NCI-H510A treated with DMSO at 0.1 percent for 48 hours (cell line): Measurements from ENCODE around the gene OR4P4.

Source experiments
- DNase-seq: peaks from one replicate; lab custom pipeline; 2025; lab: John Stamatoyannopoulos, UW

The OR4P4 gene

DNA sequence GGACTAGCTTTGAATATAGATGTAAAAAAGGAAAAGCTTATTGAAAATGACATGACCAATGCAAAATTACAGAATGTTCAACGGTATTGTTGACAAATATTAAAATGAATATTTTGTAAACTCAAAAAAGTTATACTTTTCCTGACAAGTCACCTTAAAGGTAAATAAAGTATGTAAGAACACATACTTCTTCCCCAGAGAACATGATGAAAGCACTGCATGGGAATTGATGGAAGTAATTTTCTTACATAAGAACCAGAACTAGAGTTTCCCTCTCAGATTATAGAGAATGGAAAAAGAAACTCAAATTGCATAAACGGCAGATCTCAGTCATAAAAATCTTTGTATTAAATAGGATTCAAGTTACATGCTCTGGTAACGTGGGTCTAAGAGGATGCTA is at the start of gene OR4P4:
TSS of gene OR4P4 (plus strand) at position 301 of the 400 bp plus-strand sequence.
- no peak for DNase-seq

- DNase-seq = no peak
Measured at GRCh38 chr11:55607545-55607944, 27.4 kb upstream of the OR4P4 start, which contains the start of gene OR4C11. OR4C11 (minus strand) TSS chr11:55607645; CDS start chr11:55604373, 3,272 bp downstream.

DNA sequence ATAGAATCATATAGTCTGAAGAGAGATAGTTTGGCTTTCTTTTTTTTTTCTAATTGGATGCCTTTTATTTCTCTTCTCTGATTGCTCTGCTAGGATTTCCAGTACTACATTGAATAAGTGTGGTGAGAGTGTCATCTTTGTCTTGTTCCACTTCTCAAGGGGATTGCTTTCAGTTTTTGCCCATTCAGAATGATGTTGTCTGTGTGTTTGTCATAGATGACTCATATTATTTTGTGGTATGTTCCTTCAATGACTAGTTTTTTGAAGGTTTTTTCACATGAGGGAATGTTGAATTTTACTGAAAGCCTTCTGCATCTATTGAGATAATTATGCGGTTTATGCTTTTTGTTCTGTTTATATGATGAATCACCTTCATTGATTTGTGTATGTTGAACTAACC is 10.4 kb upstream of the OR4P4 start:
- DNase-seq = no peak

- DNase-seq = no peak
Measured at GRCh38 chr11:55648027-55648426, 13.1 kb downstream of the OR4P4 start, which contains the start of gene OR4S2. OR4S2 (plus strand) TSS chr11:55648327; CDS start chr11:55650904, 2,577 bp downstream.

DNA sequence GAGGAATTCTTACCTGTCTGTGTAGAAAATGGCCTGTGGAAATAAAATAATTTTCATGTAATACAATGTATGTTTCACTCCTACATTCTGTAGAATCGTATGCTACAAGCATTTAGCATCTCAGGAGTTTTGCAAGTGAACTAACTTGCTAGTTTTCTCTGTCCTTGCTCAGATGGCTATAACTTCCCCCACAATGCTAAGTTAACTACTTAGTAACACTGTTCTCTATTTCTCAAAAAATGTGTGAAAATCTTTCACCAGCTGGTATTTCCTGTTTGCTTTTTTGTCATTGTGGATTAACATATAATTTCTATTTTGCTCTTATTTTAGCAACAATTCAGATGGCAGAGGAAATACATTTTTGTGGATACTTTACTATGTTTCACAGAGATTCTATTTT is 17.6 kb downstream of the OR4P4 start:
- no peak for DNase-seq

DNA sequence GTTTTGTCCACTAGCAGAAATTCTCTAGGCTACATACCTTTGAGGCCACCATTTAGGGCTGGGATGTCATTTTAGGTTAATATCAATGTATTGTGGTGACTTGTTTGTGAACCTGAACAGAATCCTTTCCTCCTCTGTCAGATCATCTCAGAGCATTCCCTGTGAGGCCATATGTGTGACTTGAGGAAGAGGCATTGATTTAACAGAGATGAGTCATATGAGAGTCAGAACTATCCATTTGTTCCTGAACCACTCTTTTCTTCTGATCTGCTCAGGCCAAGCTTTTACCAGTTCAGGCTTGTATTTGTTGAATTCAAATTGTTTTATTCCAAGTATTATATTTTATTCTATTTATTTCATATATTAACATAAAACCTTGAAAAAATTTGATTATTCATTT is 20.2 kb downstream of the OR4P4 start:
- DNase-seq = no peak

DNA sequence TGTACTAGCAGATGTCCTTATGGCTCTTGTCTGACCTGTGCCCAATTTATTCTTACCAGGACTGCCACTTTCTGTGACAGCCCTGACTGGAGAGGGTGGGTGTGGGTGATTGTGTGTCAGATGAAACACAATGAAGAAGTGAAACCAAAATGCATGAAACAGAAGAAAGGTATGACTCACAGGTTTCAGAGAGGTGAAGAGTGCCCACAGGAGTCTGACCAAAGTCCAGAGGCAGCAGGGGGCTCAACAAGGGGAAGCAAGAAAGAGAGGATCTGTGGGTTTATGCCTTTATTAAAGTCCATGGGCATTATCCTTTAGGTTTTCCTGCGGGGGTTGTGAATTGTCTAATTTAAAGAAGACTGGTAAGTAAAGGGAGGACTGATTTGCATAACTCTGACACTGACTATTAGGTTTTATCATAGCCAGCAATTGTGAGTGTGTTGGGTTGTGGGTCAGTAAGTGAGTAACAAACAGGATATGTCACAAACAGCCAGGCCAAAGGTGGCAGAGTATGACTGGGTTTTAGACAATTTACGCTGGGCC is 23.2 kb downstream of the OR4P4 start:
- DNase-seq = no peak

DNA sequence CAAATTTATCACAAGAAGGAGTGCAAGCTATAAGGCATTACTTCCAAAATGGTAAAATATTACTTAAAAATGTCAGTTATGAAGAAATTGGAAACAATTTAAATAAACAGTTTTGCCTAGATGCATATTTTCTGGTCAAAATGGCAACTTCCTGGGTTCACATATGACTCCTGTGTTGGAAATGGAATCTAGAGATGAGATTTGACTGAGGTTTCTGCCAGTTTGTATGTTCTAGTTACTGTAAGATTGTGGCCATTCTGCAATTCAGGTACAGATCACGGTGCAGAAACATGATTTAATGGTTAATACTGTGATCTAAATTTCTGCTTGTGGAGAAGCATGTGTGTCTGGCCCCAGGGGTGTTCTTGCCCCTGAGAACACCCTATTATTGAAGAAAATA is 23.7 kb downstream of the OR4P4 start:
- DNase-seq = no peak

DNA sequence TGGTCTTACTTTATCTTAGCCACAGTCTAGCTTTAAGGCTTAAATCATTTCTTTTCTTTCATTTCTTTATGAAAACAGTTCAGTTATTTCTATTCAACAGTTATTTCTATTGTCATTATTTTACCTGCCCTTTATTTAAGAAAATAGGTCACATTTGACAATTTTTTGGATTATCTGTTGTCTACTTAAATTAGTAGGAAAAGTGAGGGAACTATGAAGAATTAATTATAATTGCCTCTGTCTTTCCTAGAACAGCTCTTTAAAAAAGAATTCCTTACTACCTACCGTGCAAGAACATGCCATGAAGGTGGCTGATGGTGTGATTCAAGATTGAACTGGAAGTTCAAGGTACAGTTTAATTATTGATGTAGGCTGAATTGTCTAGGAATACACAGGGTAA is 27.0 kb downstream of the OR4P4 start, which contains the start of gene OR4C6:
TSS of gene OR4C6 (plus strand) at position 301 of the 400 bp plus-strand sequence. CDS start 2,966 bp downstream, outside the sequence.
- no peak for DNase-seq

DNA sequence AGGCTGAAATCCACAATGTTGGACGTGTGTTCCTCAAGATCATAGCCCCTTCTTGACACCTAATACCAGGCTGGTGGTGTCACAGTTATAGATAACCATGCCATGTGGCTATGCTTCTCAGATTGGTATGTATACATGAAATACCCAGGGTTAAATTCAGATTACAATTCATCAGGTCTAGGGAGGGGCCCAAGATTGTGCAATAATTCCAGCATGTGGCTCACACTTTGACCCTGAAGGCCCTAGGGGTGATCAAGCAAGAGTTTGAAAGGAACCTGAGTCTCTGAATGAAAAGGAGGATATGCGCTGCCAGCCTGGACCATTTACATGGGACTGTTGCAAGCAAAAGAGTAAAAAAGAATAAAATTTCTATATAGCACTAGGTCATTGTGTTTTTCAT is 34.5 kb downstream of the OR4P4 start:
- no peak for DNase-seq

GRCh38 chr11:55673860-55674259 is 38.9 kb downstream of the OR4P4 start:
- DNase-seq = no peak
